Right atrium auricular region (tissue), 2 donors: ENCODE data around the gene ZFAND3. TPM values are rescaled to one million over a fixed set of nuclear protein-coding genes. Genes with fewer than 3 reads are reported as not detected.

ENCODE experiments used
- DNase-seq: peaks from one replicate; pipeline ENCODE4 v3.0.0-alpha.2; 2019; ENCODE audit warnings: low spot score
- H3K27ac ChIP-seq, 2 donors: fragments of 200-600 bp; sonication (generic); 1 replicate in 1 of 2; 2 replicates in 1 of 2; pipeline ENCODE4 v1.5.1; 2016 to 2019
- H3K27me3 ChIP-seq, 2 donors: fragments of 200-600 bp; sonication (generic); one replicate each; pipeline versions ENCODE4 v1.5.1 to v1.6.0; 2017 to 2019
- H3K36me3 ChIP-seq: fragments of 200-600 bp; sonication (generic); one replicate; pipeline ENCODE4 v1.5.1; 2016
- H3K4me1 ChIP-seq, 2 donors: fragments of 200-600 bp; sonication (generic); one replicate each; pipeline versions ENCODE4 v1.5.1 to v1.6.0; 2017 to 2019
- H3K4me3 ChIP-seq, 2 donors: fragments of 200-600 bp; sonication (generic); 1 replicate in 1 of 2; 2 replicates in 1 of 2; pipeline ENCODE4 v1.5.1; 2017 to 2019; ENCODE audit warnings: mild to moderate bottlenecking in 1 of 2, moderate library complexity in 1 of 2
- H3K9me3 ChIP-seq, 2 donors: fragments of 200-600 bp; sonication (generic); one replicate each; pipeline ENCODE4 v1.5.1; 2019
- CTCF ChIP-seq, 2 donors: fragments of 200-600 bp; sonication (generic); IDR thresholded peaks; one replicate each; pipeline ENCODE4 v1.5.1; 2019; ENCODE audit warnings: antibody characterized with exemption in 2 of 2
- total RNA-seq, 2 donors: library from RNA; depleted of rRNA; stranded (reverse); fragments of >200 nt; gene quantifications; one replicate each; pipeline ENCODE4 v1.1.0, GENCODE V29; 2016

Gene ZFAND3
- total RNA-seq, 2 donors from 2014 or later, result 36.7 to 40.0 TPM

DNA sequence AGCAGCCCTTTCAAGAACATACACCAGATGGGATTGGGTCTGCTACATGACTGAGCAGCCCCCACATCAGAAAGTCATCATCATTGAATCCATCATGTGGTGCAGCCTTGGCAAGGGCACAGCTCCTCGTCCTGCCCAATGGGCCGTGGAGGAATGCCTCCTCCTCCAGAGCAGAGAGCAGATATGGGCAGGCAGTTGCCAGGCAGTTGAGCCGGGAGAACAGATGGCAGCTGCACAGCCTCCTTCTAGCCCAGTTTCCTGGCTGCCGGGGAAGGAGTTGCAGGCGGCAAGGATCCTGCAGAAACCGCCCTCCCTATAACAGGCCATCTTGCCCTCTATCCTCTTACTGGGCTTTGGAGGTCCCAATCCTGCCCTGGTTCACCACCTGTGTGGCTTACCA lies 11.9 kb upstream of the ZFAND3 start:
- no peak for TF ChIP-seq CTCF (IDR thresholded peaks at IDR 0.05)
- H3K4me1 ChIP-seq, result peaks cover 0 to 6% of the 10 kb centered on the region in 2 donors
- H3K27me3 ChIP-seq, result no peaks in the 10 kb centered on the region
- H3K9me3 ChIP-seq, result no peaks in the 10 kb centered on the region
- no peak for DNase-seq
- no peaks in the 10 kb centered on the region for H3K36me3 ChIP-seq
- H3K27ac ChIP-seq, result no peak overlapping the region
- no peak overlapping the region for H3K4me3 ChIP-seq

- Histone ChIP-seq H3K27ac (no peak overlapping the region), H3K27me3 (no peaks in the 10 kb centered on the region), H3K4me1 (peaks cover 0 to 6% of the 10 kb centered on the region in 2 donors), H3K9me3 (no peaks in the 10 kb centered on the region), H3K36me3 (no peaks in the 10 kb centered on the region), H3K4me3 (no peak overlapping the region)
- no peak for TF ChIP-seq CTCF (IDR thresholded peaks at IDR 0.05)
- DNase-seq, result no peak
Observed at GRCh38 chr6:37809197-37809543, 10.4 kb upstream of the ZFAND3 start.

- Histone ChIP-seq H3K4me1 (peaks cover 0 to 7% of the 10 kb centered on the region in 2 donors), H3K9me3 (no peaks in the 10 kb centered on the region), H3K27me3 (no peaks in the 10 kb centered on the region), H3K27ac (no peak overlapping the region), H3K36me3 (no peaks in the 10 kb centered on the region), H3K4me3 (no peak overlapping the region)
- TF ChIP-seq CTCF (IDR thresholded peaks at IDR 0.05), result no peak
- DNase-seq, result no peak
Observed at GRCh38 chr6:37812841-37813240, 6.7 kb upstream of the ZFAND3 start.

GRCh38 chr6:37814374-37814773 lies 5.2 kb upstream of the ZFAND3 start:
- Histone ChIP-seq H3K36me3 (no peaks in the 10 kb centered on the region), H3K4me1 (peaks cover 0 to 8% of the 10 kb centered on the region in 2 donors), H3K9me3 (no peaks in the 10 kb centered on the region), H3K27ac (no peak overlapping the region), H3K4me3 (no peak overlapping the region), H3K27me3 (no peaks in the 10 kb centered on the region)
- DNase-seq, result no peak
- TF ChIP-seq CTCF (IDR thresholded peaks at IDR 0.05), result no peak

DNA sequence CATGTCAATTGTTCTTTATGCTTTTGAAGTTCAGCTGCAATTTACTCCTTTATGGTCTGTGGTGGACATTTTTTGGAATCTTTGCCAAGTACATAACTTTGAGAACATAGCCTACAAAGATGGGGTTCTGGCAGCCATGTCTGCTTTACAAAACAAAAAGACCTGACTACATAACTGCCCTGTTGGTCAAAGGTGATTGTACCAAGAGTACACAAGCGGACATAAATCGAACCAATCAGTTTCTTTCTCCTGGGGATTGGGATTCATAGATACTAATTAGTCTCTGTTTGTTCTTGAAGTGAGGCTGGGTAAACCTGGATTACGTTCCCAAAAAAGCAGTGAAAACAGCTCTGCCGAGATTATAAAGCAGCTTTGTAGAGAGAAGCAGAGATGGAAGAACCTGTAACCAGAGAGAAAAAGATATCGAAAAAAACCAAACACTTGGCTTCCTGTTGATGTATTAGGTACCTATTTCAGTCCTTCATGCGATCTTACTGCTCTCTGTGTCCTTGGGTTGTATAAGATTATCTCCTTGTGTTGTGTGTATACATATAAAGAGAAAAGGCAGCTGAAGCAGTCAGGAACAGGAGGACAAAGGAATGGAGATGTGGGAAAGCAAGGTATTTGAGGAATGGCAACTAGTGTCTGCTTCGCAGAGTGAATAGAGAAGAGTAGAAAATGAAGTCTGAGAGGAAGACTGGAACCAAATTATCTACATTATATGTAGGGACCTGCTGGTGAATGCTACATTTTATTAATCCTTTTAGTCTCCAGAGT lies 2.7 kb upstream of the ZFAND3 start:
- Histone ChIP-seq H3K4me3 (no peak overlapping the region), H3K36me3 (no peaks in the 10 kb centered on the region), H3K27me3 (no peaks in the 10 kb centered on the region), H3K27ac (no peak overlapping the region), H3K4me1 (peaks cover 0 to 21% of the 10 kb centered on the region in 2 donors), H3K9me3 (no peaks in the 10 kb centered on the region)
- TF ChIP-seq CTCF (IDR thresholded peaks at IDR 0.05), result no peak
- no peak for DNase-seq
